Measurements from ENCODE around the gene ADIRF. TPM values are rescaled to one million over a fixed set of nuclear protein-coding genes. Genes with fewer than 3 reads are reported as not detected.
"Not testable (repeated sequence)": the region's sequence is repeated elsewhere in the genome, so short reads cannot be mapped to it uniquely, and the experiment has no call there.

Gene ADIRF
- total RNA-seq, 2 donors from 2014 or later, result 0.53 TPM; not detected in 1

DNA sequence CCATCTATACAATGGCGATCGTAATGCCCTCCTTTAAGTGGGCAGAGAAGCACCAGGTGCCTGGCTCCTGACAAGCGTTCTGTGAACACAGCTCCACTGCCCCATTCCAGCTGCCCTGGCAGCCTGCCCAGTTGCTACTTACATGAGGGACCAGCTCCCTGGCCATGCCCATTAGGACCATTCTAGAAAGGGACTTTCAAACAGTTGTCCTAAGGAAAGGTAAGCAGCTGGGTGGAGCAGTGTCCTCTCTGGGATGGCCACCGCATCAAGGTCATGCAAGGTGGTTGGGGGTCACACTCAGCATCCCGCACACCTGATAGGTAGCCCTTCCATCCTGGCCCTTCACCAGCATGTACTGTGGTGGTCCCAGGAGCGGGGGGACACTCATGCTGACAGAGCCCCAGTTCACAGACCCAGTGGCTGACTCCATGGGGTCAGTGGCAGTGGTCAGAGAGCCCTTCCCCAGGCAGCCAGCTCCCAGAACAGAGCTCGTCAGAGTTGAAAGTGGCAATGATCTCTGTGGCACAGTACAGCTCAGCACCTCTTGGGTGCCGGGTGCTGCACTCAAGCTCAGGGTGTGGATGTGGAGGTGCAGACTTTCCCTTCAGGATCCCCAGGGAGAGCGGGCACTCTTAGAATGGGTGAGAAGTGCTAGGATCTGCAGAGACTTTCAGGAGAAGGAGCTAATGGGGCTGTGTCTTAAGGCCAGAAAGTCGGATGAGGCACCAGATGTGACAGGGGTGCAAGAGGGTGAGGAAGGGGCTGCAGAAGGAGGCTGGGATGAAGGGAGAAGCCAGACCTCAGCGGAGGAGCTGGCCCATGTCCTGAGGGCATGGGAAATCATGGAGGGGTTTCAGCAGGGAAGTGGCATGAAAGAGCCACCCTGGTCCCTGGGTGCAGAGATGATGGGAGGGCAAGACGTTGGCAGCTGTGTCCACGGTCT lies 21.8 kb upstream of the ADIRF start:
- Mint-ChIP-seq H3K27ac (no peak overlapping the region), H3K27me3 (ENCODE audit: insufficient read depth) (peaks cover 34% of the 10 kb centered on the region), H3K9me3 (peaks cover 12% of the 10 kb centered on the region), H3K36me3 (ENCODE audit: low read depth) (peaks cover 5% of the 10 kb centered on the region), H3K4me1 (peaks cover 5% of the 10 kb centered on the region), H3K4me3 (no peak overlapping the region)
- Histone ChIP-seq H3K27ac (ENCODE audit: low read depth, low read length) (no peak overlapping the region), H3K4me3 (ENCODE audit: low read length) (no peak overlapping the region), H3K36me3 (ENCODE audit: control insufficient read depth, insufficient read depth, low read length) (no peaks in the 10 kb centered on the region), H3K9me3 (ENCODE audit: control insufficient read depth, low read length) (peaks cover 4% of the 10 kb centered on the region), H3K27me3 (ENCODE audit: control insufficient read depth, insufficient read depth, low read length, poor library complexity, severe bottlenecking) (no peaks in the 10 kb centered on the region), H3K9ac (ENCODE audit: extremely low read depth, low read length, poor library complexity, severe bottlenecking) (no peak overlapping the region), H3K4me1 (ENCODE audit: control insufficient read depth, insufficient read depth, low read length) (no peaks in the 10 kb centered on the region)
- DNase-seq, result peak; percentile 44
- TF ChIP-seq, protein P1, sequence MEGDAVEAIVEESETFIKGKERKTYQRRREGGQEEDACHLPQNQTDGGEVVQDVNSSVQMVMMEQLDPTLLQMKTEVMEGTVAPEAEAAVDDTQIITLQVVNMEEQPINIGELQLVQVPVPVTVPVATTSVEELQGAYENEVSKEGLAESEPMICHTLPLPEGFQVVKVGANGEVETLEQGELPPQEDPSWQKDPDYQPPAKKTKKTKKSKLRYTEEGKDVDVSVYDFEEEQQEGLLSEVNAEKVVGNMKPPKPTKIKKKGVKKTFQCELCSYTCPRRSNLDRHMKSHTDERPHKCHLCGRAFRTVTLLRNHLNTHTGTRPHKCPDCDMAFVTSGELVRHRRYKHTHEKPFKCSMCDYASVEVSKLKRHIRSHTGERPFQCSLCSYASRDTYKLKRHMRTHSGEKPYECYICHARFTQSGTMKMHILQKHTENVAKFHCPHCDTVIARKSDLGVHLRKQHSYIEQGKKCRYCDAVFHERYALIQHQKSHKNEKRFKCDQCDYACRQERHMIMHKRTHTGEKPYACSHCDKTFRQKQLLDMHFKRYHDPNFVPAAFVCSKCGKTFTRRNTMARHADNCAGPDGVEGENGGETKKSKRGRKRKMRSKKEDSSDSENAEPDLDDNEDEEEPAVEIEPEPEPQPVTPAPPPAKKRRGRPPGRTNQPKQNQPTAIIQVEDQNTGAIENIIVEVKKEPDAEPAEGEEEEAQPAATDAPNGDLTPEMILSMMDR (conservative IDR thresholded peaks at IDR 0.05), result no peak
- WGBS, 2 experiments (ENCODE audit: insufficient coverage in 1 of 2, insufficient read length in 1 of 2), result 92 to 96% methylated on average over 10 to 13 of the region's 13 CpGs

DNA sequence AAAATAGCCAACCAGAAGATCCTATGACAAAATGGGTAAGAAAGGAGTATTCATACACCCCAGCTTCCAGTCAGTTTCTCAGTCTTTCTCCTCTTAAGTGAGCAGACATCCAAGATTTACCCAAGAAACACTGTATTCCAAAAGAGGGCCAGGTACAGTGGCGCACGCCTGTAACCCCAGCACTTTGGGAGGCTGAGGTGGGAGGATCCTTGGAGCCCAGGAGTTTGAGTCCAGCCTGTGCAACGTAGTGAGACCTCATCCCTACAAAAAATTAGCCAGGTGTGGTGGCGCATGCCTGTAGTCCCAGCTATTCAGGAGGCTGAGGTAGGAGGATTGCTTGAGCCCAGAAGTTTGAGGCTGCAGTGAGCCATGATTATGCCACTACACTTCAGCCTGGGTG lies 20.5 kb upstream of the ADIRF start:
- H3K4me3 ChIP-seq (ENCODE audit: low read length); H3K27ac ChIP-seq (ENCODE audit: low read depth, low read length); H3K4me1 ChIP-seq (ENCODE audit: control insufficient read depth, insufficient read depth, low read length); H3K36me3 ChIP-seq (ENCODE audit: control insufficient read depth, insufficient read depth, low read length); H3K27ac Mint-ChIP-seq; H3K4me3 Mint-ChIP-seq; H3K27me3 ChIP-seq (ENCODE audit: control insufficient read depth, insufficient read depth, low read length, poor library complexity, severe bottlenecking); H3K4me1 Mint-ChIP-seq; DNase-seq; H3K9ac ChIP-seq (ENCODE audit: extremely low read depth, low read length, poor library complexity, severe bottlenecking): not testable (repeated sequence)
- Mint-ChIP-seq H3K9me3 (peaks cover 25% of the 10 kb centered on the region), H3K27me3 (ENCODE audit: insufficient read depth) (peaks cover 22% of the 10 kb centered on the region), H3K36me3 (ENCODE audit: low read depth) (peaks cover 12% of the 10 kb centered on the region)
- WGBS, 2 experiments (ENCODE audit: insufficient coverage in 1 of 2, insufficient read length in 1 of 2), result 93 to 100% methylated on average over 4 of the region's 4 CpGs
- peaks cover 16% of the 10 kb centered on the region for H3K9me3 ChIP-seq (ENCODE audit: control insufficient read depth, low read length)

DNA sequence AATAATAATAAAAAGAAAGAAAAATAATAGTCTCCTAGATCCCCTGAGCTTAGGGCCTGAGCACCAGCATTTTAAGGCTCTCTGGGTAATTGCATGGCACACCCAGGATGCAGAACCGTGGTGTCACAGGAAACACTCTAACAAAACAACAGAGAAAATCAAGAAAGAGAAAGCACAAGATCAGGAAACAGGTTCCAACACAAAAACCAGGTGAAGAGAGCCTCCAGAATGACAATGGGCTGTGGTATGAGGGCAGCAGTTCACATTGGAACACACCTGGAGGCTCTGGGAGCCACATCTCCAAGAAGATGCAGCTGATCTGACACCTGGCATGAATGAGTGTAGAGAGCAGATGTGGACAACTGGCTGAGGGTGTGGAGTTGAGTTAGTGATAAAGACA lies 17.9 kb upstream of the ADIRF start:
- H3K36me3 ChIP-seq (ENCODE audit: control insufficient read depth, insufficient read depth, low read length), result no peaks in the 10 kb centered on the region
- peak; percentile 14 for DNase-seq
- H3K9me3 Mint-ChIP-seq, result peaks cover 39% of the 10 kb centered on the region
- no peak overlapping the region for H3K9ac ChIP-seq (ENCODE audit: extremely low read depth, low read length, poor library complexity, severe bottlenecking)
- TF ChIP-seq, protein P1 (conservative IDR thresholded peaks at IDR 0.05), result no peak
- peaks cover 10% of the 10 kb centered on the region for H3K4me1 ChIP-seq (ENCODE audit: control insufficient read depth, insufficient read depth, low read length)
- H3K4me3 ChIP-seq (ENCODE audit: low read length), result no peak overlapping the region
- H3K27ac ChIP-seq (ENCODE audit: low read depth, low read length), result no peak overlapping the region
- no peaks in the 10 kb centered on the region for H3K27me3 ChIP-seq (ENCODE audit: control insufficient read depth, insufficient read depth, low read length, poor library complexity, severe bottlenecking)
- H3K4me1 Mint-ChIP-seq, result peaks cover 12% of the 10 kb centered on the region
- no peak overlapping the region for H3K27ac Mint-ChIP-seq
- peaks cover 23% of the 10 kb centered on the region for H3K9me3 ChIP-seq (ENCODE audit: control insufficient read depth, low read length)
- peaks cover 12% of the 10 kb centered on the region for H3K36me3 Mint-ChIP-seq (ENCODE audit: low read depth)
- no peak overlapping the region for H3K4me3 Mint-ChIP-seq
- peaks cover 7% of the 10 kb centered on the region for H3K27me3 Mint-ChIP-seq (ENCODE audit: insufficient read depth)
- 75 to 89% methylated on average over 1 of the region's 1 CpG for WGBS, 2 experiments (ENCODE audit: insufficient coverage in 1 of 2, insufficient read length in 1 of 2)
